Globus pallidus (tissue), 1 donor: Measurements from ENCODE around the gene NEURL1B.

Experiments
- DNase-seq: peaks from one replicate; pipeline ENCODE4 v3.0.0-alpha.2; 2015; ENCODE audit warnings: low spot score

The NEURL1B gene

DNA sequence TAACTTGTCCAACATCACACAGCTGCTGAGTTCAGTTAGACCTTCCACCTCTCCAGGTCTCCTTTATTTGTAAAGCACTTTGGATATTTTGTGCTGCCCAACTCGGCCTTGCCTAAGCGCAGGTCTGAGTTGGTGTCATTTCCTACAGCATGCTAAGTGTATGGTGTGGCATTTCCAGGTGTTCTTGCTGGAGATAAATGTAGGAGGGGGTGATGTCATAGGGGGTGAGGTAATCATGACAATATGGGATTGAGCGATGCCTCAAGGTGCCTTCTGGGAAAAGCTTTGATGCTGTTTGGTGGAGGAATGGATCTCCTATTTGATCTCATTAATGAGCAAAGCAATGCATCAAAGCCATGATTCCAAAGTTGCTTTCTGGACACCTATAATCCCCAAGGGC lies 32.3 kb upstream of the NEURL1B start:
- DNase-seq, result no peak

DNA sequence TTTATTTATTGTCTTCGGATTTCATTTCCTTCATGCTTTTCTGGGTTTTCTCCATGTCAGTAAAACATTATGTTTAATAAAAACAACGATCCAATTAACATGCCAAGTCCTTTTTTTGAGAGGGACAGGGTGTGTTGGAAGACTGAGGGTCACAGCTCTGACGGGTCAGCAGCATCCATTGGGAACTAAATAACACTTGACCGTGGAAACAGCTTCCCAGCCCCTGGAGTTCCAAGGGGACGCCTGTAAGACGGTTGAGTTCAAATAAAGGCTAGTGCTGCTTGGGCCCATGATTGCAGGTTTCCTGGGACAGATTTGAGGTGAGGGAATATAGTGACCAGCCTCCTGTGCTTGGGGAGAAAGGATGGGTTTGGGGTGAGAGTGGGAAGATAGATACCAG lies 30.4 kb upstream of the NEURL1B start:
- no peak for DNase-seq

DNA sequence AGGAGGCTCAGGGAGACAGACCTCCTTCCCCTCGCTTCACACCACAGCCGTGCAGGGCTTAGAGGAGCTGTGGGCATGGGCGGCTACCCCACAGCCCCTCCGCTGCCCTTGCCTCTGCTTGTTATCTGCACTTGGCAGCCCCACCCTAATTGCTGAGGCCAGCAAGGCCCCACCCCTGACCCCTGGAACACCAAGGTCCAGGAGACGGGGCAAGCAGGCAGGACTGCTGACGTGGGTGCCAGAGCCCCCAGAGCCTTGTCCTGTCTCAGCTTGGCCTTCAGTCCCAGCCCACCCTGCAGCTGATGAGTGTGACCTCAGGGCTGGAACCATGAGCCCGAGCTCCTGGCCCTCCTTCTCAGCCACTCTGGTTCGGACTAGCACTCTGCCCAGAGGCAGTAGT lies 29.1 kb upstream of the NEURL1B start:
- DNase-seq, result no peak

DNA sequence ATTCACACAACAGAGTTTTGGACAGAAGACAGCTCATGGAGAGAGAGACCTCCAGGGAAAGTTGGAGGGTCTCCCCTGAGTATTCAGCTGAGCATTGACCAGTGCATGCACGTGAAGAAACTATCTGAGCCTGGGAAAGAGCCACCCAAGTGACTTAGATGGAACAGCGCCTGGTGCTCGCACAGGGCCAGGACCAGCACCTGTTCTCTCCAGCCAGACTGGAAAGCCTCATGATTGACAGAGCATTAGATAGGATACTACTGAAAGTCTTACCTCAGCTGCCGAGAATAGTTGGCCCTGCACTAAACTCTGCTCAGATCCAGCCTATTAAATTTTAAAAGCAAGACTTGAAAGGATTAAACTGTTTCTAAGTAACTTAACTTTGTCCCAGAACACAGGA lies 28.3 kb upstream of the NEURL1B start:
- no peak for DNase-seq

GRCh38 chr5:172616136-172616535 lies 24.9 kb upstream of the NEURL1B start:
- no peak for DNase-seq

GRCh38 chr5:172616730-172617129 lies 24.3 kb upstream of the NEURL1B start:
- no peak for DNase-seq

- DNase-seq, result no peak
Measured at GRCh38 chr5:172617817-172618216, 23.2 kb upstream of the NEURL1B start.

- no peak for DNase-seq
Measured at GRCh38 chr5:172618574-172619365, 22.3 kb upstream of the NEURL1B start.

DNA sequence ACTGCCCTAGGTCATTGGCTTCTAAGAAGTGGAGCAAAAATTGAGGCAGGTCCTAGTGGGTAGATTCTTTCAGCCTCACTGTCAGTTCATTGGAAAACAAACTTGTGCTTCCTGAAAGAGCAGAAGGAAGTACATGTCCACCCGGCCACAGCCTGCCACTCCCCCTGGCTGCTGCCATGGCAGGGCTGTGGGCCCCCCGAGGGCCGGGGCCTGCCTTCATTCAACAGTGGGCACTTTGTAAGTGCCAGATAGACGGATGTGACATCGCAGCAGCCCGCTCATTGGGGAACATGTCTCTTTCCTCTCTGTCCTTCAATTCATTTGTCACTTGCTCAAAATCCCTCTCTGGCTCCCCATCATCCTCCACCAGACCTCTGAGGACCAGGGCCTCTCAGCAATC lies 20.6 kb upstream of the NEURL1B start:
- no peak for DNase-seq

- no peak for DNase-seq
Measured at GRCh38 chr5:172622091-172623046, 18.7 kb upstream of the NEURL1B start.

- no peak for DNase-seq
Measured at GRCh38 chr5:172623313-172623980, 17.6 kb upstream of the NEURL1B start.

DNA sequence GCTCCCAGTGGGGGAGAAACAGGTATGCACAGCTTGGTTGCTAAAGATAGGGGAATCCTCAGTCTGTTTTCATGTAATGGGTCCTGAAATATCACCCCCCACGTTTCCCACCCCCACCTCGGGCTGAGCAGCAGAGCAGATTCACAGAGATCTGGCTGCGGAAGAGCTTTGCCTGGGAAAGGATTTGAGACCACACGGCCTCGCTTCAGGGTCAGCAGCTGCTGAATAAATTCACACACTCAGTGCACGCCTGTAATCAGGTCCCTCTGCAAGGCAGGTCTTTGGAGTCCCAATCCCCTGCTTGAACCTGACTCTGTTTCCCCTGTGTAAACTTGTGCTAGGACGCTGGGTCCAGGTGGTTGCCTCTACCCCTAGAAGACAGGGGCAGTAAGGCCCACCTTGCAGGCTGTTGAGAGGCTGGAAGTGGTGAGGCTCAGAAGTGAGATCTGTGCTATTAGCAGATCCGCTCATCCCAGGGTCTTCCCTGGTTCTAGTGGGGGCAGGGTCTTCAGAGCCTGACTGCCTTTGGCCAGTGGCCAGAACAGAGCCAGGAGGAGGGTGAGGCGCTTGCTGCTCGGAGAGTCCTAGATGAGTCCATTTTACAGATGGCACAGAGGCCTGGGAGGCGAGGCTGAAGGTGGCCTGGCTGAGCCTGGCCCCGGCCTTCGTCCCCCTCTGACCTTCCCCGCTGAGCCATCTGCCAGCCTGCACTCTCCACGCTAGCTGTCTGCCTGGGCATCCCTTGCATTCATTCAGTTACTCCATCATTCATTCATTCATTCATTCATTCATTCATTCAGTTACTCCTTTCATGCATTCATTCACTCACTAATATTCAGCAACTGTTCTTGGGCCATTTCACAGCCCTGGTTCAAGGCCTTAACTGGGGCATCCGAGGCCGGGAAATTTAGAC lies 16.7 kb upstream of the NEURL1B start:
- no peak for DNase-seq

- no peak for DNase-seq
Measured at GRCh38 chr5:172624996-172625964, 15.8 kb upstream of the NEURL1B start.

DNA sequence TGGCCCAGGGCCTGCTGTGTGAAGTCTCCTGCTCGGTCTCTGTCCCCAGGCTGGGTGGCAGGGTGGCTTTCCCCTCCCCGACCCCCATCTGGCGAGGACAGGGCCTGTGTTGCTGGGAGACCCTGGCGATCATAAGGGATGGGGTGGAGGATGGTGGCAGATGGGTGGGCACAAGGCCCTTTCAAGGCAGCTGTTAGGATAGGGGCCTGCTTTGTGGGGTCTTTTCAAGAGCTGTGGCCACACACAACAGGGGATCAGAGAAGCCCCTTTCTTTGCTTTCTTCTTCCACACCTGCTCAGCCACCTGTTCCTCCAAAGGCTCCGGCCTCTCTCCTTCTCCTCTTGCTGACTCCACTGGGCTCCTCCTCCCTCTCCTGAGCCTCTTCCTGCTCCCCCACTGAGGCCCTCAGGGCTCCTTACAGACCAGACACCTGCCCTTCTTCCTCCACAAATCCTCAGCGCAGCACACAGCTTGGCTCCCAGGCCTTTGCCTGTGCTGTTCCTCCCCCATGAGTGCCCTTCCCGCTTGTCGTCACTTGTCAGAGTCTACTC lies 15.0 kb upstream of the NEURL1B start:
- no peak for DNase-seq

DNA sequence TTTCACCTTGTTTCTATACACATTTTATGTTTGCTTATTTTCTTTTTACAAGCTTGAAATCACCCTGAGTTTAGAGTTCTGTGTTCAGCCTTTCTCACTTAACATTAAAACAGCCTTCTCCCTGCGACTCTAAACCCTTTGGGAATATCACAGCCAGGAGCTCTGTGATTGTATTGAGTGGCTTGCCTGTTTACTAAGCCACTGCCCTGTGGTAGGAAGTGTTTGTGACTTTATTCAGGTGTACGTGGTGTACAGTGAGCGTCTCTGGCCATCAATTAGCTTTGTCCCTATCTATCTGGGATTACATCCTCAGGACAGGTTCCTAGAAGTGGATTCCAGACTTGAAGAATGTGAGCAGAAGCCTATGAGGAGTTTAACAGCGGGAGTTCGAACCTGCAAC lies 11.0 kb upstream of the NEURL1B start:
- no peak for DNase-seq

GRCh38 chr5:172630482-172630881 lies 10.6 kb upstream of the NEURL1B start:
- no peak for DNase-seq

- no peak for DNase-seq
Measured at GRCh38 chr5:172630986-172631385, 10.1 kb upstream of the NEURL1B start.

DNA sequence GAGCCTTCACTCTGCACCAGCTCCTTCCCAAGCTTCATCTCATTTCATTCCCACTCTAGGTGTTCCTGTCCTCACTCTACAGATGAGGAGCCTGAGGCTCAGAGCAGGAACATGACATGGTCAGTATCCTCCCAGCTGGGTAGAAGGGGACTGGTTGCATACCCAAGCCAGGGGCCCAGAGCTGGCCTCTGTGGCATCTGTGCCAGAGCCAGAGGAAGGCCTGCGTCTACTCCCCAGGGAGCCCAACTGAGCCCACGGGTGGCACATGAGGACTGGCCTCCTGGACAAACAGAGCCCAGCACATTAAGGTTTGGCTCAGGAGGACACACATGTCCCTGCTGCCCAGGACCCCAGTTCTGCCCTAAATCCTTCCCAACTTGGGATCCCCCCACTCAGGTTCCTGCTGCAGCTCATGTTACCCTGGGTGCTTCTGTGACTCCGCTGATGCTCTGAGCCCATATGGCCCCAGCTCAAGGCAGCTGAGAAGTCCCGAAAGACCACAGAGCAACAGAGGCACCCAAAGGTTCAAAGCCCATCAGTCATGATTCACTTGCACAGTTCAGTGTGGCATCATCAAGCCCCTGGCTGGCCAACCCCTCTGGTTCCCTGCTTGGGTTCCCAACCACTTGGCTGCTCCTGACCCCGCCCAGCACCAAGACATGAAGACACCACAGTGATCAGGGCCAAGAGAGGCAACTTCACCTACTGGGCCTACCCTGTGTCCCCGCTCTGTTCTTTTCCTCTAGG lies 8.5 kb upstream of the NEURL1B start:
- no peak for DNase-seq

- DNase-seq, result no peak
Measured at GRCh38 chr5:172633403-172633970, 7.6 kb upstream of the NEURL1B start.
